Breast epithelium (tissue), 3 donors: Measurements from ENCODE around the gene CCDC57.

ENCODE experiments used
- CTCF ChIP-seq, 3 donors: fragments of 450-650 bp; IDR thresholded peaks; one replicate each; pipeline ENCODE4 v1.5.1; 2016 to 2017; ENCODE audit warnings: antibody characterized with exemption in 3 of 3, mild to moderate bottlenecking in 3 of 3, moderate library complexity in 3 of 3
- POLR2A ChIP-seq: fragments of 450-650 bp; IDR thresholded peaks from one replicate; pipeline ENCODE4 v1.6.1; 2016; ENCODE audit warnings: antibody characterized with exemption, mild to moderate bottlenecking, moderate library complexity
- POLR2AphosphoS5 ChIP-seq, 3 donors: sonication (generic); formaldehyde crosslinking; IDR thresholded peaks; one replicate each; pipeline ENCODE4 v1.6.1; 2017; ENCODE audit warnings: antibody characterized with exemption in 3 of 3

GRCh38 chr17:82158825-82159224 lies 53.8 kb downstream of the CCDC57 start:
- TF ChIP-seq CTCF (IDR thresholded peaks at IDR 0.05): no peak
- no peak for TF ChIP-seq POLR2A
- no peak for TF ChIP-seq POLR2AphosphoS5 (IDR thresholded peaks at IDR 0.05)
